Liver (tissue), 9 donors: ENCODE results near the gene ACVR2B. TPM values are rescaled to one million over a fixed set of nuclear protein-coding genes. Genes with fewer than 3 reads are reported as not detected.

Experiments used
- DNase-seq: peaks from one replicate; pipeline ENCODE4 v3.0.0-alpha.2; 2017; ENCODE audit warnings: low spot score
- H3K27ac ChIP-seq, 2 donors: one replicate each; pipeline ENCODE4 v1.7.0; 2013; ENCODE audit warnings: inconsistent platforms in 2 of 2, low read length in 2 of 2, control low read depth in 1 of 2, low read depth in 1 of 2, mild to moderate bottlenecking in 1 of 2
- H3K27me3 ChIP-seq, 4 donors: one replicate each; pipeline versions ENCODE4 v1.6.1 to v1.7.0; 2013; ENCODE audit warnings: low read length in 3 of 4, inconsistent platforms in 1 of 4, mild to moderate bottlenecking in 1 of 4, moderate library complexity in 1 of 4; ENCODE audit not compliant: control insufficient read depth in 4 of 4, insufficient read depth in 4 of 4
- H3K36me3 ChIP-seq, 4 donors: one replicate each; pipeline versions ENCODE4 v1.6.1 to v1.7.0; 2013; ENCODE audit warnings: low read length in 3 of 4, mild to moderate bottlenecking in 3 of 4, low read depth in 1 of 4, moderate library complexity in 1 of 4; ENCODE audit not compliant: control insufficient read depth in 4 of 4, insufficient read depth in 3 of 4
- H3K4me1 ChIP-seq, 4 donors: one replicate each; pipeline versions ENCODE4 v1.6.1 to v1.7.0; 2013; ENCODE audit warnings: low read length in 3 of 4, mild to moderate bottlenecking in 3 of 4, moderate library complexity in 1 of 4; ENCODE audit not compliant: control insufficient read depth in 4 of 4, insufficient read depth in 4 of 4
- H3K4me3 ChIP-seq, 3 donors: one replicate each; pipeline versions ENCODE4 v1.6.1 to v1.7.0; 2013; ENCODE audit warnings: low read length in 3 of 3, control low read depth in 1 of 3, low read depth in 1 of 3, mild to moderate bottlenecking in 1 of 3
- H3K9ac ChIP-seq, 2 donors: one replicate each; pipeline ENCODE4 v1.7.0; 2013; ENCODE audit warnings: low read length in 2 of 2, mild to moderate bottlenecking in 2 of 2, moderate library complexity in 2 of 2, control low read depth in 1 of 2, low read depth in 1 of 2
- H3K9me3 ChIP-seq, 4 donors: one replicate each; pipeline versions ENCODE4 v1.6.1 to v1.7.0; 2013; ENCODE audit warnings: low read length in 3 of 4; ENCODE audit not compliant: control insufficient read depth in 4 of 4
- EGR1 ChIP-seq, 2 donors: IDR thresholded peaks; 2 replicates each; pipeline ENCODE4 v1.6.1; 2016 to 2018; ENCODE audit warnings: antibody characterized with exemption in 2 of 2, low read depth in 2 of 2
- FOXA1 ChIP-seq: IDR thresholded peaks from 2 replicates; pipeline ENCODE4 v1.6.1; 2016; ENCODE audit warnings: antibody characterized with exemption
- HNF4A ChIP-seq, 2 donors: conservative IDR thresholded peaks; 2 replicates each; pipeline ENCODE4 v1.6.1; 2016; ENCODE audit warnings: antibody characterized with exemption in 2 of 2, mild to moderate bottlenecking in 2 of 2
- JUND ChIP-seq, 2 donors: IDR thresholded peaks; 2 replicates each; pipeline ENCODE4 v1.6.1; 2016; ENCODE audit warnings: antibody characterized with exemption in 2 of 2
- NR2F2 ChIP-seq: IDR thresholded peaks from 2 replicates; pipeline ENCODE4 v1.6.1; 2016; ENCODE audit warnings: antibody characterized with exemption
- RAD21 ChIP-seq, 2 donors: IDR thresholded peaks; 2 replicates each; pipeline ENCODE4 v1.6.1; 2016; ENCODE audit warnings: antibody characterized with exemption in 2 of 2, mild to moderate bottlenecking in 2 of 2
- RXRA ChIP-seq, 2 donors: IDR thresholded peaks; 2 replicates each; pipeline ENCODE4 v1.6.1; 2017 to 2018; ENCODE audit warnings: antibody characterized with exemption in 2 of 2, mild to moderate bottlenecking in 1 of 2
- SP1 ChIP-seq: IDR thresholded peaks from 2 replicates; pipeline ENCODE4 v1.6.1; 2018; ENCODE audit warnings: antibody characterized with exemption, mild to moderate bottlenecking
- TAF1 ChIP-seq: conservative IDR thresholded peaks from 2 replicates; pipeline ENCODE4 v1.6.1; 2016; ENCODE audit warnings: antibody characterized with exemption, mild to moderate bottlenecking
- WGBS: extraction: QIAGEN DNeasy Blood & Tissue Kit; methylation state at CpG from one replicate; pipeline ENCODE4 v1.1.7; 2013; 5-methylcytosine and 5-hydroxymethylcytosine counted together
- polyA plus RNA-seq, 2 donors: library from polyadenylated mRNA; stranded (reverse) in 1 of 2; unstranded in 1 of 2; fragments of 200-250 nt in 1 of 2; fragments of >200 nt in 1 of 2; fragmentation: Nextera tagmentation in 1 of 2; extraction: Ambion mirVana in 1 of 2; gene quantifications; one replicate each; pipeline versions ENCODE4 v1.2.1 to v1.2.3, GENCODE V29; 2013 to 2015
- total RNA-seq, 2 donors: library from RNA; depleted of rRNA; stranded (reverse); fragments of >200 nt; gene quantifications; one replicate each; pipeline ENCODE4 v1.2.3, GENCODE V29; 2014
- TF ChIP-seq, protein P1 (sequence below): IDR thresholded peaks from 2 replicates; pipeline ENCODE4 v1.6.1; 2016; ENCODE audit warnings: antibody characterized with exemption
- TF ChIP-seq, protein P2 (sequence below): IDR thresholded peaks from 2 replicates; pipeline ENCODE4 v1.6.1; 2016; ENCODE audit warnings: antibody characterized with exemption
- TF ChIP-seq, protein P3 (sequence below): fragments of 150-350 bp; IDR thresholded peaks from 2 replicates; pipeline ENCODE4 v1.5.1; 2017; ENCODE audit warnings: improper control_type of control experiment, low read depth, low read length; ENCODE audit not compliant: missing input control
- TF ChIP-seq, protein P4 (sequence below): IDR thresholded peaks from 2 replicates; pipeline ENCODE4 v1.6.1; 2016; ENCODE audit warnings: antibody characterized with exemption
- TF ChIP-seq, protein P5 (sequence below): IDR thresholded peaks from 2 replicates; pipeline ENCODE4 v1.6.1; 2016; ENCODE audit warnings: antibody characterized with exemption, mild to moderate bottlenecking
- donor health status: healthy.
- donor health status: healthy.
- donor health status: healthy.
- donor health status: healthy.
- donor health status: healthy.

The ACVR2B gene
- total and polyA plus RNA-seq, 4 donors, result 1.2 to 7.4 (median 4.7) TPM

DNA sequence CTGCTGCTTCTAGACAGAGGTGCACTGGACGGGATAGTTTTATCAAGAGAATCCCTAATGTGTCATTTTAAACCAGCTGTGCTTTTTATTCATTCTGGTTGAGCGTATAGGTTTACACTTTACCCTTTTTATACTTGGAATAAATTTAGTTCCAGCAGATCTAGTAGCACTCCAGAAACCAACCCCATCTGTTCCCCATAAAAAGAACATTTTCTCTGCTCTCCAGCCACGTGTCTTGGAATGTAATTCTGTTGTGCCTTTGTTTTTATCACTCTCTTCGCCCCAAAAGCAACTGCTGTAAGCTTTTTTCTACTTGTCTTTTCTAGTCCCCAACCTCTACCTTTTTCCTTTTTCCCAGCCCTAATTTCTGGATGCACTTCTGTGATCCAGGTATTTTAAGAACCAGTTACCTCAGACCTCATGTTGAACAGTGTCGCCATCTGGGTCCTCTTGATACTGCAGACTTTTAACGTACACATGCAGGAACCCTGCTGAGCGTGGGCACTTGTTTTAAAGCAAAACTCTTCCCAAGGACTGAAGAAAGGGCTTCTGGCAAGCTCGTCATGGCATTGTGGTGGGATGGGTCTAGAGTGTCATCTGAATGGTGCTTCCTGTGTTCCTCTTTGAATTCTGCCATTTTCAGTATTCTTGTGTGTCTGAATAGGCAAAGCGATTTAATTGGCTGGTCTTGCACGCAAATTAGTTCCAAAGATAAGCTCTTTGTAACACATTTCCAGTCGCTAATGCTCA lies 36.8 kb downstream of the ACVR2B start:
- no peak overlapping the region for H3K27ac ChIP-seq
- H3K36me3 ChIP-seq, result peaks cover 0 to 6% (median 2%) of the 10 kb centered on the region in 4 donors
- H3K4me1 ChIP-seq, result no peaks in the 10 kb centered on the region
- no peaks in the 10 kb centered on the region for H3K27me3 ChIP-seq
- no peaks in the 10 kb centered on the region for H3K9me3 ChIP-seq
- no peak overlapping the region for H3K9ac ChIP-seq
- H3K4me3 ChIP-seq, result no peak overlapping the region
- TF ChIP-seq NR2F2, result no peak
- TF ChIP-seq RAD21 (IDR thresholded peaks at IDR 0.05), result no peak
- TF ChIP-seq, protein P1, sequence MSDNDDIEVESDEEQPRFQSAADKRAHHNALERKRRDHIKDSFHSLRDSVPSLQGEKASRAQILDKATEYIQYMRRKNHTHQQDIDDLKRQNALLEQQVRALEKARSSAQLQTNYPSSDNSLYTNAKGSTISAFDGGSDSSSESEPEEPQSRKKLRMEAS, result no peak
- TF ChIP-seq FOXA1, result no peak
- TF ChIP-seq, protein P2, sequence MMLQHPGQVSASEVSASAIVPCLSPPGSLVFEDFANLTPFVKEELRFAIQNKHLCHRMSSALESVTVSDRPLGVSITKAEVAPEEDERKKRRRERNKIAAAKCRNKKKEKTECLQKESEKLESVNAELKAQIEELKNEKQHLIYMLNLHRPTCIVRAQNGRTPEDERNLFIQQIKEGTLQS, result no peak
- no peak for TF ChIP-seq EGR1 (IDR thresholded peaks at IDR 0.05; ENCODE audit: low read depth in 2 of 2)
- TF ChIP-seq SP1, result no peak
- TF ChIP-seq, protein P3, sequence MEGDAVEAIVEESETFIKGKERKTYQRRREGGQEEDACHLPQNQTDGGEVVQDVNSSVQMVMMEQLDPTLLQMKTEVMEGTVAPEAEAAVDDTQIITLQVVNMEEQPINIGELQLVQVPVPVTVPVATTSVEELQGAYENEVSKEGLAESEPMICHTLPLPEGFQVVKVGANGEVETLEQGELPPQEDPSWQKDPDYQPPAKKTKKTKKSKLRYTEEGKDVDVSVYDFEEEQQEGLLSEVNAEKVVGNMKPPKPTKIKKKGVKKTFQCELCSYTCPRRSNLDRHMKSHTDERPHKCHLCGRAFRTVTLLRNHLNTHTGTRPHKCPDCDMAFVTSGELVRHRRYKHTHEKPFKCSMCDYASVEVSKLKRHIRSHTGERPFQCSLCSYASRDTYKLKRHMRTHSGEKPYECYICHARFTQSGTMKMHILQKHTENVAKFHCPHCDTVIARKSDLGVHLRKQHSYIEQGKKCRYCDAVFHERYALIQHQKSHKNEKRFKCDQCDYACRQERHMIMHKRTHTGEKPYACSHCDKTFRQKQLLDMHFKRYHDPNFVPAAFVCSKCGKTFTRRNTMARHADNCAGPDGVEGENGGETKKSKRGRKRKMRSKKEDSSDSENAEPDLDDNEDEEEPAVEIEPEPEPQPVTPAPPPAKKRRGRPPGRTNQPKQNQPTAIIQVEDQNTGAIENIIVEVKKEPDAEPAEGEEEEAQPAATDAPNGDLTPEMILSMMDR, result no peak
- no peak for TF ChIP-seq TAF1
- TF ChIP-seq, protein P4, sequence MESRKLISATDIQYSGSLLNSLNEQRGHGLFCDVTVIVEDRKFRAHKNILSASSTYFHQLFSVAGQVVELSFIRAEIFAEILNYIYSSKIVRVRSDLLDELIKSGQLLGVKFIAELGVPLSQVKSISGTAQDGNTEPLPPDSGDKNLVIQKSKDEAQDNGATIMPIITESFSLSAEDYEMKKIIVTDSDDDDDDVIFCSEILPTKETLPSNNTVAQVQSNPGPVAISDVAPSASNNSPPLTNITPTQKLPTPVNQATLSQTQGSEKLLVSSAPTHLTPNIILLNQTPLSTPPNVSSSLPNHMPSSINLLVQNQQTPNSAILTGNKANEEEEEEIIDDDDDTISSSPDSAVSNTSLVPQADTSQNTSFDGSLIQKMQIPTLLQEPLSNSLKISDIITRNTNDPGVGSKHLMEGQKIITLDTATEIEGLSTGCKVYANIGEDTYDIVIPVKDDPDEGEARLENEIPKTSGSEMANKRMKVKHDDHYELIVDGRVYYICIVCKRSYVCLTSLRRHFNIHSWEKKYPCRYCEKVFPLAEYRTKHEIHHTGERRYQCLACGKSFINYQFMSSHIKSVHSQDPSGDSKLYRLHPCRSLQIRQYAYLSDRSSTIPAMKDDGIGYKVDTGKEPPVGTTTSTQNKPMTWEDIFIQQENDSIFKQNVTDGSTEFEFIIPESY, result no peak
- no peak for TF ChIP-seq HNF4A (conservative IDR thresholded peaks at IDR 0.05)
- TF ChIP-seq JUND (IDR thresholded peaks at IDR 0.05), result no peak
- DNase-seq, result no peak
- 92% methylated on average over 11 of the region's 11 CpGs for WGBS

DNA sequence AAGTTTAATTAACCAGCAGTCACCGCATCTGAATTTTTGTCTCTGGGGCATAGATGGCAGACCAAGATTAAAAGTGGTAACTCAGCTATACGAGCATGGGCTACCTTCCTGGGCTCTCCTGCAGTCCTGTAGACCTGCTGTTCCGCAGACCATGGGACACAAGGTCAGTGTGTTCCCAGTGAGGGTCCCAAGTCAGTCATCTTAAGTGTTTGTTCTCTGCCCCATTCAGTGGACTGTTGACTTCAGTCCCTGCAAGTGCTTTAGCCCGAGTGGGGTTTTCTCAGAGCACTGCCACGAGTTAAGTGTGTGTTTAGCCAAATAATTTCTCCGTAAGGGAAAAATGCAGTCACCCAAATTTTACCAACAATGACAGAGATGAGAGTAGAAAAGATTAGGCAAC lies 37.5 kb downstream of the ACVR2B start:
- no peak for DNase-seq
- H3K27me3 ChIP-seq, result no peaks in the 10 kb centered on the region
- no peak overlapping the region for H3K4me3 ChIP-seq
- H3K4me1 ChIP-seq, result no peaks in the 10 kb centered on the region
- no peak overlapping the region for H3K27ac ChIP-seq
- no peak overlapping the region for H3K9ac ChIP-seq
- H3K36me3 ChIP-seq, result peaks cover 0 to 6% (median 2%) of the 10 kb centered on the region in 4 donors
- no peaks in the 10 kb centered on the region for H3K9me3 ChIP-seq
- TF ChIP-seq RXRA (IDR thresholded peaks at IDR 0.05), result no peak
- TF ChIP-seq, protein P5, sequence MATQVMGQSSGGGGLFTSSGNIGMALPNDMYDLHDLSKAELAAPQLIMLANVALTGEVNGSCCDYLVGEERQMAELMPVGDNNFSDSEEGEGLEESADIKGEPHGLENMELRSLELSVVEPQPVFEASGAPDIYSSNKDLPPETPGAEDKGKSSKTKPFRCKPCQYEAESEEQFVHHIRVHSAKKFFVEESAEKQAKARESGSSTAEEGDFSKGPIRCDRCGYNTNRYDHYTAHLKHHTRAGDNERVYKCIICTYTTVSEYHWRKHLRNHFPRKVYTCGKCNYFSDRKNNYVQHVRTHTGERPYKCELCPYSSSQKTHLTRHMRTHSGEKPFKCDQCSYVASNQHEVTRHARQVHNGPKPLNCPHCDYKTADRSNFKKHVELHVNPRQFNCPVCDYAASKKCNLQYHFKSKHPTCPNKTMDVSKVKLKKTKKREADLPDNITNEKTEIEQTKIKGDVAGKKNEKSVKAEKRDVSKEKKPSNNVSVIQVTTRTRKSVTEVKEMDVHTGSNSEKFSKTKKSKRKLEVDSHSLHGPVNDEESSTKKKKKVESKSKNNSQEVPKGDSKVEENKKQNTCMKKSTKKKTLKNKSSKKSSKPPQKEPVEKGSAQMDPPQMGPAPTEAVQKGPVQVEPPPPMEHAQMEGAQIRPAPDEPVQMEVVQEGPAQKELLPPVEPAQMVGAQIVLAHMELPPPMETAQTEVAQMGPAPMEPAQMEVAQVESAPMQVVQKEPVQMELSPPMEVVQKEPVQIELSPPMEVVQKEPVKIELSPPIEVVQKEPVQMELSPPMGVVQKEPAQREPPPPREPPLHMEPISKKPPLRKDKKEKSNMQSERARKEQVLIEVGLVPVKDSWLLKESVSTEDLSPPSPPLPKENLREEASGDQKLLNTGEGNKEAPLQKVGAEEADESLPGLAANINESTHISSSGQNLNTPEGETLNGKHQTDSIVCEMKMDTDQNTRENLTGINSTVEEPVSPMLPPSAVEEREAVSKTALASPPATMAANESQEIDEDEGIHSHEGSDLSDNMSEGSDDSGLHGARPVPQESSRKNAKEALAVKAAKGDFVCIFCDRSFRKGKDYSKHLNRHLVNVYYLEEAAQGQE, result no peak
- TF ChIP-seq, protein P2, result no peak
- no peak for TF ChIP-seq HNF4A (conservative IDR thresholded peaks at IDR 0.05)
- TF ChIP-seq, protein P3, result no peak
- no peak for TF ChIP-seq RAD21 (IDR thresholded peaks at IDR 0.05)
- no peak for TF ChIP-seq JUND (IDR thresholded peaks at IDR 0.05)
- 93% methylated on average over 6 of the region's 6 CpGs for WGBS
